ENCODE data around the gene PDILT.

DNA sequence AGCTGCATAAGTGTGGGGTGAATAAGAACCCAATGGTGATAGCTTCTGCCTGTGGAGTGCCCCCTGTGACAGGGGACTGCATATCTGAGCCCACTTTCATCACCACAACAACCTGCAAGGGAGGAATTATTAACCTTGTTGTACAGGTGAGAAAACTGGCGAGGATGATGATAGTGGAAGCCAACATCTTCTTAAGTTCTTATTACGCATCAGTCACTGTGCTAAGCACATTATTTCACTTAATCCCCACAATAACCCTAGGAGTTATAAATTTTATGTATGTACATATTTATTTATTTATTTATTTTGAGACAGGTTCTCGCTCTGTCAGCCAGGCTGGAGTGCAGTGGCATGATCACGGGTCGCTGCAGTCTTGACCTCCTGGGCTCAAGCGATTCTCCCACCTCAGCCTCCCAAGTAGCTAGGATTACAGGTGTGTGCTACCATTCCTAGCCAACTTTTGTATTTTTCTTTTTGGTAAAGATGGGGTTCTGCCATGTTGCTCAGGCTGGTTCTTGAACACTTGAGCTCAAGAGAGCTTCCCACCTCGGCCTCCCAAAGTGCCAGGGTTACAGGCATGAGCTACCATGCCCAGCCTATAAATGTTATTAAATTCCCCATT is 7.6 kb downstream of the PDILT start:
- TF ChIP-seq, protein P1, sequence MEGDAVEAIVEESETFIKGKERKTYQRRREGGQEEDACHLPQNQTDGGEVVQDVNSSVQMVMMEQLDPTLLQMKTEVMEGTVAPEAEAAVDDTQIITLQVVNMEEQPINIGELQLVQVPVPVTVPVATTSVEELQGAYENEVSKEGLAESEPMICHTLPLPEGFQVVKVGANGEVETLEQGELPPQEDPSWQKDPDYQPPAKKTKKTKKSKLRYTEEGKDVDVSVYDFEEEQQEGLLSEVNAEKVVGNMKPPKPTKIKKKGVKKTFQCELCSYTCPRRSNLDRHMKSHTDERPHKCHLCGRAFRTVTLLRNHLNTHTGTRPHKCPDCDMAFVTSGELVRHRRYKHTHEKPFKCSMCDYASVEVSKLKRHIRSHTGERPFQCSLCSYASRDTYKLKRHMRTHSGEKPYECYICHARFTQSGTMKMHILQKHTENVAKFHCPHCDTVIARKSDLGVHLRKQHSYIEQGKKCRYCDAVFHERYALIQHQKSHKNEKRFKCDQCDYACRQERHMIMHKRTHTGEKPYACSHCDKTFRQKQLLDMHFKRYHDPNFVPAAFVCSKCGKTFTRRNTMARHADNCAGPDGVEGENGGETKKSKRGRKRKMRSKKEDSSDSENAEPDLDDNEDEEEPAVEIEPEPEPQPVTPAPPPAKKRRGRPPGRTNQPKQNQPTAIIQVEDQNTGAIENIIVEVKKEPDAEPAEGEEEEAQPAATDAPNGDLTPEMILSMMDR (conservative IDR thresholded peaks at IDR 0.05): no peak
- no peak for TF ChIP-seq EZH2 (IDR thresholded peaks at IDR 0.05; ENCODE audit: low read depth)
